GM19023 (cell line): ENCODE results near the gene REX1BD.
"Not testable (repeated sequence)": the region's sequence is repeated elsewhere in the genome, so short reads cannot be mapped to it uniquely, and the experiment has no call there.

Experiments
- ATAC-seq: cut with Tn5 transposase; IDR thresholded peaks from one replicate; pipeline ENCODE4 v1.9.1; 2021; ENCODE audit warnings: mild to moderate bottlenecking, moderate library complexity; ENCODE audit not compliant: unreplicated experiment

REX1BD gene

DNA sequence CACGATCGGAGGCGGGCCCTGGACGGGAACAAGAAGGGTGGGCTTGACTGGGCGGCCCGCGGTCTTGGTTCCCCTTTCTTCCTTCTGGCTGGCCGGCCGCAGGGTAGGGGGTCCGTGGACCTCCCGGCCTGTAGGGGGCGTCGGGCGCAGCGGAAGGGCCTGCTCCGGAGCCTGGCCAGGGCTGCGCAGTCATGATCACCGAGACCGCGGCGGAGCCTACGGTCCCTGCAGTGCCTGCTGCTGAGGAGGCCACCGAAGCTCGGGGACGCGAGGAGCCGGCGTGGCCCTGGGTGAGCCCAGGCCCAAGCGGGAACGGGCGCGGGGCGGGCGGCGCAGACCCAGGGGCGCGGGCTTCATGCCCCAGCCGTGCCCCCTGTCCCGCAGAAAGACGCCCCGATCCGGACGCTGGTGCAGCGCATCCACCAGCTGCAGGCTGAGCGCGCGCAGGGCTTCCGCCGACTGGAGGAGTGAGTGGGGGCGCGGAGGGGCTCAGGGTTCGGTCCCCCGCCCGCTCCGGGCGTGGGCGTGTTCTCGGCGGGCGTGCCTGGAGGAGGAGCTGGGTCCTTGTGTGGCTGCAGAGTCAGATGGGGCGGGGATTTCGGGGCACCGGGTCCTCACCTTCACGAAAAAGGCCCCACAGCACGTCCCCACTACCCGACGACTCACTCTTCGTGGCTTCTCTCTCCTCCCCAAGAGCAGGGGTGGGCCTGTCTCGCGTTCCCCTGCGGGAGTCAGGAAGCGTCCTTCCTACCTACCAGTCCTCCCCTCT, at the start of gene REX1BD:
REX1BD (plus strand) TSS at position 188 of the 769 bp plus-strand sequence; CDS start at position 192, 4 bp downstream.
- peak; percentile 65 for ATAC-seq

DNA sequence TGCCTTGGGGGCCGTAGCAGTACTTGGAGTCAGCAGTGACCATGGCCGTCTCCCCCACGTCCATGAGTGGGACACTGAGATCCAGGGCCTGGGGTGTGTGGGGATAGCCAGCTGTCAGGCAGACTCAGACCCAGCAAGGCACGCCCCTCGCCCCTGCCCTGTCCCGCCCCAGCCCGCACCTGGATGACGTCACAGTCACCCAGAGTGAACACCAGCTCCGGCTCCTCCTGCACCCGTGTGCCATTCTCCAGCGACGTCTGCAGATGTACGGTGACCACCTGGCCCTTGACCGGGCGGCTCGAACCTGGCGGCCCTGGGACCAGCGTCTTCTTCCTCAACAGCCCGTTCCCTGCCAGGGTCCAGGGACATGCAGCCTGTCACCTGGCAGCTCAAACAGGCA, 49.2 kb upstream of the REX1BD start:
- no peak for ATAC-seq

DNA sequence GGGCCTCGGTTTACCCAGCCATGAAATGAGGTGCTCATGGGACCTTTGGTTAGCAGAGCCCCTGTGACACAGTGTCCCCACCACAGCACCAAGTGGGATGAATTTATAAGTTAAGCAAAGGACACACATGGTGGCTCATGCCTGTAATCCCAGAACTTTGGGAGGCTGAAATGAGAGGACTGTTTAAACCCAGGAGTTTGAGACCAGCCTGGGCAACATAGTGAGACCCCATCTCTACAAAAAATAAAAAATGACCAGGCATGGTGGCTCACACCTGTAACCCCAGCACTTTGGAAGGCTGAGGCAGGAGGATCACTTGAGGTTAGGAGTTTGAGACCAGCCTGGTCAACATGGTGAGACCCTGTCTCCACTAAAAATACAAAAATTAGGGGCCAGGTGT, 48.4 kb upstream of the REX1BD start:
- ATAC-seq, result not testable (repeated sequence)

DNA sequence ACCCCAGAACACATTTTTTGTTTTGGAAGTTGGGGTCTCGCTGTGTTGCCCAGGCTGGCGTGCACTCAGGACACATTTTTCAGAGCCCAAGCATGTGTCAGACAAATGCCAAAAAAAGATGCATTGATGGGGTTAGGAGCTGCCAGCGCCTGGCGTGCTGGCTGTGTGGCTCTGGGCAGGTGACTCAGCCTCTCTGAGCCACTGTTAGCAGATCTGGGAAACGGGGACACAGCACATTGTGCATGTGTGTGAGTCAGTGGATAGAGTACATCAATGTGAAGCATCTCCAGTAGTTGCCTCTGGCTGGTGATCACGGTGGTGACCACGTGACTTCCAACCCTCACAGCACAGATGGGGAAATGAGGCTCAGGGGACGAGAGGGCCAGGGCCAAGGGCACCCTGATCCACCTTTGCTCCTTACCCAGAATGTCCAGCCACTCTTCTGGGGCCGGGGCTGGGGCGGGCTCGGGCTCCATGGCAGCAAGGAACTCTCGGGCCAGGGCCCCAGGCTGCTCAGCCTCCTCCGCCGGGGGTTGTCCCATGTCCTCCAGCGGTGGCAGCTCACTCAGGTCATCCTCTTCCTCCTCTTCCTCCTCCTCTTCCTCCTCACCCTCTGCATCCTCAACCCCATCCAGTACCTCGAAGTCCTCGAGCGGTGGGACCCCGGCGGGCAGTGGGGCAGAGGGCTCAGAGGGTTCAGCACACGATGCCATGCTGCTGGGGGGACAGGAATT, 47.2 kb upstream of the REX1BD start:
- no peak for ATAC-seq

DNA sequence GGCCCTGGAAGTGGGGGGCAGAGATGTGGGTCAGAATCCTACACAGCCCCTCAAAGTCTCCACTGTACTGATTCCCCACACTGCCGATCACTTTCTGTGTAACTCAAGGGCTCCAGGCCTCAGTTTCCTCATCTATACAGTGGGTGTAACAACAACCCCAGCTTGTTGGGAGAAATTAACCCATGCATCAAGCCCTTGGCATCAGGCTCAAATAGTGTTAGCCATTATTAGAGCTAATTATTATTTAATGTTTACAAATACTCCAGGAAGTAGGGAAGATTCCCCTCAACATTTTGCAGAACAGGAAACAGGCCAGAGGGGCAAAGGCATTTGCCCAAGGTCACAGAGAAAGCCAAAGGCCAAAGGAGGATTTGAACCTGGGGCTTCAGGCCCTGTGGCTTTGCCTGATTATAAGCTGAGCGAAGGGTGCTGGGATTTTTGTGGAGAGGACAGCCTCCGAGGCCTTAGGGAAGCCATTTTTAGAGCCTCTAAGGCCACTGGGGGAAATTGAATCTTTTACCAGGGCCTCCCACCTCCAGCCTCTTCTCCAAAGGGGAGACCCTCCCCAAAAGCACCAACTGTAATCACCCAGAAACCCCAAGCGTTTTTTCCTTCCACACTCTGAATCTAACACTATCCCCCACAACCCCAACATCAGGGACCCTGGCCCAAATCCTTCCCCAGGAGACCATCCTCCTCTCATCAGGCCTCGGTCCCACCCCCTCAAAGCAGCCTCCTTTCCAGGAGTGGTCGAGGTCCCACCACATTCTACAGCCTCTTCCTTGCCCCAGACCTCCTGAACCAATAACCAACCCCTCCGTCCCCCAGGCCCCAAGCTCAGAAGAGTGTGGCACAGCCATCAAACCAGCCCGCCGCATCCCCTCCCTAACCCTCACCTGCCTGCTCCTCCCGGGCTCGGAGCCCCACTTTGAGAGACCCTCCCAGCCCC, 46.3 kb upstream of the REX1BD start:
- no peak for ATAC-seq

DNA sequence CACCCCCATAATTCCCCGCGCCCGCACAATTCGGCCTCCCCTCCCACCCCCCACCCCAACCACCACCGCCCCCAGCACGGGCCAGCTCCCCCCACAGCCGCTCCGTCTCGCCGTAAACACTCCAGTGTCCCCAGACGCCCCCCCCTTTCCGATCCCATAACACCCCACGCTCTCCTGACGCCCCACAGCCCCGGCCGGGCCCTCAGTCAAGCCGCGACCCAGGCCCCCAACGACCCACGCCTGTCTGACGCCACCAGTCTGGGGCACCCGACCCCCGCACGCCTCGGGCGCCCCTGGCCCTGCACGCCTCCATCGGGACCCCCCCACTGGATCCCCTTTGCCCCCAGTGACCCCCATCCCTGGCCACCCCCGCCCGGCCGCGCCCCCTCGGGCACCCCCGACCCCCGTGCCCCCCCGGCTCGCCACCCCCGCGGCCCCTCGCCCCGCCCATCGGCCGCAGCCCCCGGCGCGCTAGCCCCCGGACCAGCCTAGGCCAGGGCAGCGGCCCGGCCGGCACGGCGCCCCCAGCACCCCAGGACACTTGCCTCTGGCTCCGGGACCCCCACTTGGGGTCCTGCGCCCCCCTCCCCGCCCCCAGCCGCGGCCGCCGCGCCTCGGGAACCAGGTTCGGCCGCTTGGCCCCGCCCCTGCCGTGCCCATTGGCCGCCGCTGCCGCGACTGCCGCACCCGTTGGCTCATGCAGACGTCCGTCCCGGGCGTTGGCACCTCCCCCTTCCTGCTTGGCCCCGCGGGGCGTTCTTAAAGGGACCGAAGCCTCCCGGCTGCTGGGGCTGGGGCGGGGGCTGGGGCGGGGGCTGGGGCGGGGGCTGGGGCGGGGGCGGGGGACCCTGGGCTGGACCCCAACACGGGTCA, 45.4 kb upstream of the REX1BD start, which contains the start of gene FKBP8:
FKBP8 (minus strand) TSS at position 633 of the 873 bp plus-strand sequence. CDS start 1,603 bp downstream, outside the sequence.
- peak; percentile 92 for ATAC-seq

DNA sequence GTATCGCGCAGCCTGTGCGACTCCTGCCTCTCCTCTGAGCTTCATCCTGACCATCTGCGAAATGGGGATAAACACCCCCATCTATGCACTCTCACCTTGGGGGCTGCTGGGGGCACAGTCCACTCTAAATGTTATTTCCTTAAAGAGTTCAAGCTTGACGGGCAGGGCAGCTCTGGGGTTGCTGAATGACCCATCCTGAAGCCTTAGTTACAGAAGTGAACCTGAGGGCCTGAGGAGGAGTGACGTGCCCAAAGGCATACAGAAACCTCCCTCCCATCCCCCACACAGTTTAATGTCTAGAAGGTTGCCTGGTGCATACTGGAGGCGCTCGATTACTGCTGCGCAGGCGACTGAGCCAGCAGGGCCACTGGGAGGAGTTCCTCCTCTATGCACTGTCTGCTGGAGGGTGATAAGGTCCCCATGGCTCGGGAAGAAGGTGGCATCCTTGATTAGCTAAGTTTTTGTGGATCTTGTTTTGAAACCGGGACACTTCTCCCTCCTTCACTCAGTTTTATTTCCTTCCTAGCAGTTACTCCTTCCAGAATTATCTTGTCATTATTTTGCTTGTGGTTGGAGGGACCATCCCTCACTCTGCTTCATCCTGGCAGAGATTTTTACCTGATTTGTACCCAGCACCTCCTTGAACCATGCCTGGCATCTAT, 44.7 kb upstream of the REX1BD start:
- ATAC-seq, result peak; percentile 47

DNA sequence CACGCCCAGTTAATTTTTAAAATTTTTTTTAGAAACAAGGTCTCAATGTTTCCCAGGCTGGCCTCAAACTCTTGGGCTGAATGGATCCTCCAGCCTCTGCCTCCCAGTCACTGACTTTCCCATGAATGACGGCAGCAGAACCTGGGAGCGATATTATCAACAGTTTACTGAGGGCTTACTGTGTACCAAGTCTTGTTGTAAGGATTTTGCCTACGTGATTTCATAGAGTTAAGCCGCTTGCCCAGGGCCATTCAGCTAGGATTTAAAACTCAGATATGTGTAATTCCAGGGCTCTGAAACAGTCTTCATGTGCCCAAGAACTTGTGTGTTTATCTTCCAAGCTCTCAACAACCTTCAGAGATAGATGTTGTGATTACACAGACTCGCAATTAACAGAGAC, 37.0 kb upstream of the REX1BD start:
- no peak for ATAC-seq

DNA sequence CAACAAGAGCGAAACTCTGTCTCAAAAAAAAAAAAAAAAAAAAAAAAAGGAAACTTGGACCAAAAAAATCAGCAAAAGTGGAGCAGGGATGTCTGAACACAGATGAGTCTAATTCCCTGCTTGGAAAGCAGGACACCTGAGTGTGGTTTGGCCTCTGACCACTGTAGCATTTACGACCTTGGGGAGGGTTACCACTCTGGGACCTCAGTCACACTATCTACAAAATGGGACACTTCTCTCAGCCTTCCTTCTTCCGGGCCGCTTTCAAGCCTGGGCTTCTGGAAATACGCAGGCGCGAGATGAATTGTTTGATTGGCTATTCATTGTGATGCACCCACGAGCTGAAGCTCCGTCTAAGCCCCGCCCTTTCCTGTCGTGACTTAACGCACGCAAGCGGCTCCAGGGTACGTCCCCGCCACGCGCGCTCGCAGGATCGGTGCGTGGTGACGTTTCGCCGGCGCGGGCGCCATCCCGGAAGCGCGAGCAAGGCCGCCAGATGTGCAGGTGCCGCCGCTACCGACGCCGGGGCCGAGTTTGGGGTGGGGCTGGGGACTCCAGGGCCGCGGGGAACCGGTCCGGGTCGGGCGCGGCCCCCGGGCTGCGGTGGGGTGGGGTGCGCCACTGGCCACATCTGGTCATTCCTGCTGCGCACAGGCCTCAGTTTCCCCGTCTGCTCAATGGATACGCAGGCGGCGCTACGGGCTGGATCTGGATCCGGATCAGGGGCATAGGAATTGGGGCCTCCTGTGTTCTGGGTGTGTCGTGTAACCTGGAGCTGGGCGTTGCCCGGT, 31.0 kb upstream of the REX1BD start, which contains the start of gene KXD1:
KXD1 (plus strand) TSS at position 460 of the 791 bp plus-strand sequence. CDS start 4,187 bp downstream, outside the sequence.
- ATAC-seq, result peak; percentile 94

DNA sequence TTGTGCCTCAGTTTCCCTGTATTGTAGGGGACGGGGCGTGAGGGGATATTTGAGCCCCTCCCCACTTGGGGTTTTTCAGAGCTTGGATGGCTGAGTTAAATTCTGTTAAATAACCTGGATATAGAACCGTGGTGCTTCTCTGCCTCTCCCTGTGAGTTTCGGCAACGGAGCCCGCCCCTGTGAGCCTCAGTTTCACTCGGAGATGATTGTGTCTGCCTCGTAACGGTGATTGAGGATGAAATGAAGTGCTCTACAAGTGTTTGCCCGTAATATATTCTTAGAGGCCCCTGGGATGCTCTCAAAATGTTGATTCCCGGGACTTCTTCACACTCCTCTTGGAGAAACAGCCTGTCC, 30.4 kb upstream of the REX1BD start:
- no peak for ATAC-seq

DNA sequence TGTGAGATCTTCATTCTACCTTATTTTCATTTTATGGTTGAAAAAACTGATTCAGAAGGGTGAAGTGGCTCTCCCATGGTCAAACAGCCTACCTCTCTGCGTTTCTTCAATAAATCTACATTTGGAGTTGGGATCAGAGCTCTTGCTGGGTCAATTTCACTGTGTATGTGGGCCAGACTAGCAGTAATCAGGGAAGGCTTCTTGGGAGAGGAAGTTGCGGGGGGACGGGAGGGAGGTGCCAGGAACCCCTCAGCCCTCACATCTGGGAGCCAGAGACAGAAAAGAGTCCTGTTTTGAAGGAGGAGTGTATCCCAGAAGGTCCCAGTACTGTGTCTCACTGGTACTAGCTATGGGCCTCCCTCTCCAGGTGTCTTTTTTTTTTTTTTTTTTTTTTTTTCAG, 30.0 kb upstream of the REX1BD start:
- no peak for ATAC-seq

DNA sequence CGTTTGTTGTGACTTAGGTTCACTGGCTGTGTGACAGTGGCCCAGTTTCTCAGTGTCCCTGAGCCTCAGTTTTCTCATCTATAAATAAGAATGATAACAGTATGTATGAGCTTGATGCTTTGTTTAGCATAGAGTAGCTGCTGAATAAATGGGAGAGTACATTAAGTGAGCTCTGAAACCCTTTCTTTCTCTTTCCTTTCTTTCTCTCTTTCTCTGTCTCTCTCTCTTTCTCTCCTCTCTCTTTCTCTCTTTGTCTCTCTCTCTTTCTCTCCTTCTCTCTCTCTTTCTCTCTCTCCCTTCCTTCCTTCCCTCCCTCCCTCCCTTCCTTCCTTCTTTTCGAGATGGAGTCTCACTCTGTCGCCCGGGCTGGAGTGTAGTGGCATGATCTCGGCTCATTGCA, 28.9 kb upstream of the REX1BD start:
- ATAC-seq, result no peak

DNA sequence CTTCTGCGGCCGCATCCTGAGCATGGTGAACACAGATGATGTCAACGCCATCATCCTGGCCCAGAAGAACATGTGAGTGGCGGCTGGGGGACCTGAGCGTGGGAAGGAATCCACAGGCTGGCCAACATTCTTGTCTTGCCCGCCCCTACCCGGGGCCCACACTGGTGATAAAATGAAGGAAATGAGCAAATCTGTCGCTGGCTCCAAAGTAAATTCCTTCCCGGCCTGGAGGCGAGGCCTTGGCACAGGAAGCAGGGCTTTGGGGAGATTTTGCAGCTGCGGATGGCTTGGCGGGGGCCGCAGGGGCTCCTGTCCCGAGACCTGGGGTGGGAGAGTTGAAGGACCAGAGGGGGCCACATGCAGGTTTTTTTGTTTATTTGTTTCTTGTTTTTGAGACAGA, 26.5 kb upstream of the REX1BD start:
- ATAC-seq, result no peak

DNA sequence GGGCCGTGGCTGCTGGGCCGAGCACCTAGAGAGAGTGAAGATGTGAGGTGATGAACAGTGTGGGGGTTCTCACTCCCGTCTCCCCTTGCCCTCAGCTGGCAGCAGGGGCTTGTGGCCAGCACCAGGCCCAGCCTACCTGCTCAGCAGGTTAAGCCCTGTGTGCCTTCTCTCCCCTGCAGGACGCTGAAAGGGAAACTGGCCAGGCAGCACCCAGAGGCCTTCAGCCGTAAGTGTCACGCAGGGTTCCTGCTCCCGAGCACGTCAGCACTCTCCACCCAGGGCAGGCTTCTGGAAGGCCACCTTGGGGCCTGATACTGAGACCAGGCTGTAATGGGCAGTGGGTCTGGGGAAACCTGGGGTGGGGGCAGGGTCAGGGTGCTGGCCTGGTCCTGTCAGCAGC, 21.6 kb upstream of the REX1BD start:
- ATAC-seq, result no peak

DNA sequence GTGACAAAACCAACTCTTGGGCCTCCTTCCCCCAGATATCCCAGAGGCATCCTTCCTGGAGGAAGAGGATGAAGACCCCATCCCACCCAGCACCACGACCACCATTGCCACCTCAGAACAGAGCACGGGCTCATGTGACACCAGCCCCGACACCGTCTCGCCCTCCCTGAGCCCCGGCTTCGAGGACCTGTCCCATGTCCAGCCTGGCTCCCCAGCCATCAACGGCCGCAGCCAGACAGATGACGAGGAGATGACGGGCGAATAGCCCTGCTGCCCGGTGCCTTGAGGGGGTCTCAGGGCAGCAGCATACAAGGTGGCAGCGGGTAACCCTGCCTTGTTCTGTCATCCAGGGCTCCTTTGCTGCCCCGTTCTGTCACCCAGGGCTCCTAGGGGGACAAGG, 20.2 kb upstream of the REX1BD start:
- no peak for ATAC-seq

DNA sequence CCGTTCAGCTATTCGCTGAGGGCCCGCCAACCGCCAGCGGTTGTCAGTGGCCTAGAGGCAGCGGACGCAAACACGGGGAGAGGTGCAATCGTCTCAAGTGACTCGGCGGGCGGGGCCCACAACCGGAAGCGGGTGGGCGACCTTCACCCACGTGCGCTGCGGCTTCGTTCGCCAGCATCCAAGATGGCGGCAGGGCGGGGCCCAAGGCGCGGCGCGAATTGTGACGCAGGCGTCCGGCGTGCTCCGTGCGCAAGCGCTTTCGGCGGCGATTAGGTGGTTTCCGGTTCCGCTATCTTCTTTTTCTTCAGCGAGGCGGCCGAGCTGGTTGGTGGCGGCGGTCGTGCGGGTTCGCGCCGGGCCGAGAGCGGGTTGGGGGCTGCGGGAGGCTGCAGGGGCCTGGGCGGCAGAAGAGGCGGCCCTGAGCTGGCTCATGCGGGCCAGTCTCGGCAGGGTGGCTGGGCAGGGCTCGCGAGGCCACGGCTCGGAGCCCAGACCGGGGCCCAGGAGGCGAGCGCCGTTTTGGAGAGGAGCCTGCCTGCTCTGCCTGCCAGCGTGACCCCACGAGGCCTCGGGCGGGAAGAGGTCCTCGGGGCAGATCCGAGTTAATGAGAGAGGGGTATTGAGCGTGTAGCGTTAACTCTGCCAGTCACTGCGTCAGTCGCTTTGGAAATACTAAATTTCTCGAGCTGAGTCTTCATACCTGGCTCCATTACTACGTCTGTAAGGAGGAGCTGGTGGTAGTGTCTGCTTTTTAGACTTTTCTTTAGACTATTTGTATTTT, 16.8 kb upstream of the REX1BD start, which contains the start of gene UBA52:
UBA52 (plus strand) TSS at position 294 of the 781 bp plus-strand sequence. CDS start 1,444 bp downstream, outside the sequence.
- ATAC-seq, result peak; percentile 87

DNA sequence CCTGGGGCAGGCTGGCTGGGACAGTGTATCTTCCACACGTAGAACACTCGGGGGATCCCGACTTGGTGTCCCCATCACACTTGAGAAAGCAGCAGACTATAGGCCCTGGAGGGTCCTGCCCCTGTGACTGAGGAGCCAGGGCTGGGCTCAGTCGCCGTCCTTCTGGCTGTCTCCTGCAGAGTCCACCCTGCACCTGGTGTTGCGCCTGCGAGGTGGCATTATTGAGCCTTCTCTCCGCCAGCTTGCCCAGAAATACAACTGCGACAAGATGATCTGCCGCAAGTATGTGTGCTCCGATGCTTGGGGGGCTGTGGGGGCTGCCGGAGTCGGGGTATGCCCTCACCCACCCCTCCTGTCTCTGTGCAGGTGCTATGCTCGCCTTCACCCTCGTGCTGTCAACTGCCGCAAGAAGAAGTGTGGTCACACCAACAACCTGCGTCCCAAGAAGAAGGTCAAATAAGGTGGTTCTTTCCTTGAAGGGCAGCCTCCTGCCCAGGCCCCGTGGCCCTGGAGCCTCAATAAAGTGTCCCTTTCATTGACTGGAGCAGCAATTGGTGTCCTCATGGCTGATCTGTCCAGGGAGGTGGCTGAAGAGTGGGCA, 13.8 kb upstream of the REX1BD start:
- no peak for ATAC-seq
